Measurements from ENCODE around the gene DLGAP5.

Gene DLGAP5

DNA sequence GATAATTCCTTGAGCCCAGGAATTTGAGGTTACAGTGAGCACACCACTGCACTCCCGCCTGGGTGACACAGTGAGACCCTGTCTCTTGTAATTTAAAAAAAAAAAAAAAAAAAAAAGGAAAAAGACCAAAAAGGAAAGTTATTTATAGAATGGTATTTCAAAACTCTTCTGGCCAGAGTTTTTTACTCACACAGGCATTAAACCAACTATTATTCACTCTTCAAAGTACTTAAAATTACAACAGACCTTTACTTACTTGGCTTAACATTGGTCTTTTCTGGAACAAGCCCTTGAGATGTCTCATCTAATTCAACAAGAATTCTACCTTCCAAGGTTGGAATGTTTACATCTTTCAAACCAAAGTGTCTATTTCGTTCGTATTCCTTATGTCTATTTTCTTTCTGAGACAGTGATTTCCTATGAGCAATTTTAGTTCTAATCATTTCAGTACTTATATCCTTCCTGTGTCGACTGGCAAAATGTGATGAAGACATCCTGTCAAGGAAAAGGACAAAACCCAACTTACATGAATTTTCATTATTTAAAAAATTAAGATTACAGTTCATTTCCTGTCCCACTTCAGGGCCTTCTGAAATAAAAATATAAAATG is 2.6 kb downstream of the DLGAP5 start:
- TF ChIP-seq, protein P1, sequence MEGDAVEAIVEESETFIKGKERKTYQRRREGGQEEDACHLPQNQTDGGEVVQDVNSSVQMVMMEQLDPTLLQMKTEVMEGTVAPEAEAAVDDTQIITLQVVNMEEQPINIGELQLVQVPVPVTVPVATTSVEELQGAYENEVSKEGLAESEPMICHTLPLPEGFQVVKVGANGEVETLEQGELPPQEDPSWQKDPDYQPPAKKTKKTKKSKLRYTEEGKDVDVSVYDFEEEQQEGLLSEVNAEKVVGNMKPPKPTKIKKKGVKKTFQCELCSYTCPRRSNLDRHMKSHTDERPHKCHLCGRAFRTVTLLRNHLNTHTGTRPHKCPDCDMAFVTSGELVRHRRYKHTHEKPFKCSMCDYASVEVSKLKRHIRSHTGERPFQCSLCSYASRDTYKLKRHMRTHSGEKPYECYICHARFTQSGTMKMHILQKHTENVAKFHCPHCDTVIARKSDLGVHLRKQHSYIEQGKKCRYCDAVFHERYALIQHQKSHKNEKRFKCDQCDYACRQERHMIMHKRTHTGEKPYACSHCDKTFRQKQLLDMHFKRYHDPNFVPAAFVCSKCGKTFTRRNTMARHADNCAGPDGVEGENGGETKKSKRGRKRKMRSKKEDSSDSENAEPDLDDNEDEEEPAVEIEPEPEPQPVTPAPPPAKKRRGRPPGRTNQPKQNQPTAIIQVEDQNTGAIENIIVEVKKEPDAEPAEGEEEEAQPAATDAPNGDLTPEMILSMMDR (conservative IDR thresholded peaks at IDR 0.05; ENCODE audit: low read depth, low read length): no peak
- no peak overlapping the region for H3K4me3 ChIP-seq (ENCODE audit: low read depth, low read length)
- no peak for DNase-seq (ENCODE audit: low read depth)

DNA sequence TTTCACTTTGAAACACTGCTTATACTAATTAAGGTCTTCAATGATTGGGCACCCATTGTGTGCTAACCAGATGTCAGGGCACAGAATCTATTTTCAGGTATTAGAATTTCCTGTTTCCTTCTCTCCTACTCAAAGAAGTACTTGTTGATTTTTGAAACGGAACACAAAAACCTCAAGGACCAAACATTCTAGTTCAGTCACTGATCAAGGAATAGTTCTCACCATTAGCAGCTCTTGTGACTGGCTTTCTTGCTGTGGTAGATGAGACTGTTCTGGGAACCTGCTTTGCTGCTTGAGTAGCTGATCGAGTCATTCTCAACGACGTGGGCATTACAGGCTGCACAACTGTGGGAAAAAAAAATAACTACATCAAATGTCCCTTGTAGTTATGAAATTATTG is 11.0 kb downstream of the DLGAP5 start:
- H3K4me3 ChIP-seq (ENCODE audit: low read depth, low read length): no peak overlapping the region
- DNase-seq (ENCODE audit: low read depth): peak; percentile 43
- TF ChIP-seq, protein P1 (conservative IDR thresholded peaks at IDR 0.05; ENCODE audit: low read depth, low read length): no peak

DNA sequence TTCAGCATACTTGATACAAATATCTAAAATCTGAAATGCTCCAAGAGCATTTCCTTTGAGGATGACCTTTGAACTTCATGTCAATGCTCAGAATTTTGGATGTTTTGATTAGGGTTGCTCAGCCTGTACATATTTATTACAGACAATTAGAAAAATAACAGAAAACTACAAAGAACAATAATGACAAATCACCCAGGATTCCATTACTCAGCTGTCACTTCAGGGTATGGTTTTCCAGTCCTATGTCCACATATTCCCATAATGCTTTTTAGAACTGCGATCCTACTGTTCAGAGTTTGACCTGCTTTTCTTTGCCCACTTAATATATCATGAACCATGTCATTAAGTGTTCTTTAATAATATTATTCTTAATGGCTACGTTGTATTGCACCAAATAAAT is 11.4 kb downstream of the DLGAP5 start:
- TF ChIP-seq, protein P1 (conservative IDR thresholded peaks at IDR 0.05; ENCODE audit: low read depth, low read length): no peak
- DNase-seq (ENCODE audit: low read depth): no peak
- no peak overlapping the region for H3K4me3 ChIP-seq (ENCODE audit: low read depth, low read length)

DNA sequence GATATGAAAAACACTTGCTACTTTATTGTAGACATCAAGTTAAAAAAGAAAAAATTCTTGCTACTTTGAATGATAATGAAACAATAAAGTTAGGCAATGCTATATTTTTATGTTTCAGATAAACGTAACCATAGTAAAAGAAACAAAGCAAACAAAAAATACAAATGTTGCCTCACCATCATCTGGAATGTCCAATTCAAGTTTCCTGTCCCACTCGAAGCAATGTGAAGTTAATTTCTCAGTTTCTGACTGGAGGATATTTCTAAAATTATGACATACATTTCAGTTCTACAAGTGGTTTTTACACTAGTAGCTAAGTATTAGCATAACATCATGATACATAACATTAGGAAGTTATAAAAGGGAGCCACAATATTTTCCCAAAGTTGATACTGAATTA is 20.9 kb downstream of the DLGAP5 start:
- no peak overlapping the region for H3K4me3 ChIP-seq (ENCODE audit: low read depth, low read length)
- TF ChIP-seq, protein P1 (conservative IDR thresholded peaks at IDR 0.05; ENCODE audit: low read depth, low read length): no peak
- DNase-seq (ENCODE audit: low read depth): no peak

DNA sequence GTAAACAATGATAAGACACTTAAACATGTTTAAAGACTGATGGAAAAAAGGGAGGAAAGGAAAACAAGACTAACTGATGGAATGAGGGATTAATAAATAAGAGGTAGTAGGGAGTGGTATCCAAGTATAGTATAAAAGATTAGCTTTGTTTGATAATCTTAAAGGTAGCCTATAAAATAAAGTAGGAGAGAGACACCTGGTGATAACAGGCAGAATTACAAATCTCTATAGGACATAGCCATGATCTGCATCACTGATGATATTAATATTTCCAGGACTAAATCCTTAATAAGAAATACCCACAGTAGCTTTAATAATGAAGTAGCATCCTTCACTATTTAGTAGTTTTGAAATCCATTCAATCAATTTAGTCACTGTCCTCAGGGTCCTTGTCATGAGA is 30.4 kb downstream of the DLGAP5 start:
- DNase-seq (ENCODE audit: low read depth): peak; percentile 72

DNA sequence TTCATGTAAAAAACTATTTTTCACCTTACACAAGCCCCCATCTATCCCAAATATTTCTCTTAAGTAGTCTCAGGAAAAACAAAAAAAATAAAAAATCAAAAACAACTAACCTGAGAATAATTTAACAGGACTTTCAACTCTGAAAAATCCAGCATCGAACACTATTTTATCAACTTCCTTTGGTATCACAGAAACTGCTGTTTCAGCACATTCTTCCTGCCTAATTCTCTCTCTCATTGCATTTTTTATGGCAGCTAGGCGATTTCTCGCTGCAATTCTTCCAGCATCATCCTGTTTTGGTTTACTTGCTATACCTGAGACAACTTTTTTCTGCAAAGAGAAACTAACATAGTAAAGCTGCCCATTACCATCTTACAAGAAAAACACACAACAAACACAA is 33.0 kb downstream of the DLGAP5 start:
- DNase-seq (ENCODE audit: low read depth): no peak
- TF ChIP-seq, protein P1 (conservative IDR thresholded peaks at IDR 0.05; ENCODE audit: low read depth, low read length): no peak
- no peak overlapping the region for H3K4me3 ChIP-seq (ENCODE audit: low read depth, low read length)

More for the DNA sequence above, 30.4 kb downstream of the DLGAP5 start:
- no peak overlapping the region for H3K4me3 ChIP-seq (ENCODE audit: low read depth, low read length)
- TF ChIP-seq, protein P1 (conservative IDR thresholded peaks at IDR 0.05; ENCODE audit: low read depth, low read length): peak; percentile 57

DNA sequence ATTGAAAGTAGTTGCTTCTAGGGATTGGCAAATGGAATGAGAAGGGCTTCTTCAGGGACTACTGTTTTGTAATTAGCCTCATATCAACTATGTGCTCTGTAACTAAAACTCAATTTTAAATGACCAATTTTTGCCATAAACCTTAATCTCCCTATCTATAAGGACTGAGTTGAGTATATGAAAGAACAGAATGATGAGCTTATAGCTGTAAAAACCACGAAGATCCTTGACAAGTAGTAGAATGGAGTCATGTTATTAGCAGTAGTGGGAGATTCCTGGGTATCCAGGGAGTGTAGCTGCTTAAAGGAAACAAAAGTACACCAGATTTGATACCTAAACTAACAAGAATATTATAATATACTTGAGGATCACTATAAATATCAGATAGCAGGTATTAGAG is 34.3 kb downstream of the DLGAP5 start:
- TF ChIP-seq, protein P1 (conservative IDR thresholded peaks at IDR 0.05; ENCODE audit: low read depth, low read length): no peak
- no peak for DNase-seq (ENCODE audit: low read depth)
- no peak overlapping the region for H3K4me3 ChIP-seq (ENCODE audit: low read depth, low read length)

All from choroid plexus epithelial cell (primary cell).